ENCODE results near the gene HS6ST1. TPM values are rescaled to one million over a fixed set of nuclear protein-coding genes. Genes with fewer than 3 reads are reported as not detected.

Gene HS6ST1
- total RNA-seq, 2 experiments from 2014 or later = 10.1 to 11.4 TPM

- H3K27ac Mint-ChIP-seq = peak overlapping the region; percentile 45
- H3K9me3 Mint-ChIP-seq = no peaks in the 10 kb centered on the region
- H3K4me3 Mint-ChIP-seq = no peak overlapping the region
- H3K27me3 Mint-ChIP-seq = peaks cover 2% of the 10 kb centered on the region
- ATAC-seq (ENCODE audit: low read depth) (no peak), DNase-seq (peak; percentile 26)
- H3K36me3 Mint-ChIP-seq = no peaks in the 10 kb centered on the region
- POLR2A ChIA-PET = no interaction called here
- peaks cover 22% of the 10 kb centered on the region for H3K4me1 Mint-ChIP-seq
These were observed 4.1 kb downstream of the HS6ST1 start for GRCh38 chr2:128314348-128315121.

GRCh38 chr2:128313931-128314347, 4.7 kb downstream of the HS6ST1 start:
- POLR2A ChIA-PET = no interaction called here
- no peak for DNase-seq
- ATAC-seq (ENCODE audit: low read depth) = no peak
- Mint-ChIP-seq H3K27ac (no peak overlapping the region), H3K27me3 (peaks cover 2% of the 10 kb centered on the region), H3K4me1 (peaks cover 22% of the 10 kb centered on the region), H3K9me3 (no peaks in the 10 kb centered on the region), H3K36me3 (no peaks in the 10 kb centered on the region), H3K4me3 (no peak overlapping the region)

GRCh38 chr2:128313091-128313836, 5.4 kb downstream of the HS6ST1 start:
- H3K27ac Mint-ChIP-seq = no peak overlapping the region
- POLR2A ChIA-PET = no interaction called here
- peaks cover 2% of the 10 kb centered on the region for H3K27me3 Mint-ChIP-seq
- no peaks in the 10 kb centered on the region for H3K36me3 Mint-ChIP-seq
- no peak for ATAC-seq (ENCODE audit: low read depth)
- H3K4me1 Mint-ChIP-seq = peaks cover 22% of the 10 kb centered on the region
- H3K4me3 Mint-ChIP-seq = no peak overlapping the region
- no peak for DNase-seq
- H3K9me3 Mint-ChIP-seq = no peaks in the 10 kb centered on the region

GRCh38 chr2:128312411-128312810, 6.3 kb downstream of the HS6ST1 start:
- DNase-seq (peak; percentile 23), ATAC-seq (ENCODE audit: low read depth) (no peak)
- Mint-ChIP-seq H3K27me3 (peaks cover 2% of the 10 kb centered on the region), H3K36me3 (no peaks in the 10 kb centered on the region), H3K27ac (no peak overlapping the region), H3K4me1 (peaks cover 19% of the 10 kb centered on the region), H3K9me3 (no peaks in the 10 kb centered on the region), H3K4me3 (no peak overlapping the region)
- POLR2A ChIA-PET = no interaction called here

GRCh38 chr2:128311755-128312341, 6.8 kb downstream of the HS6ST1 start:
- H3K4me1 Mint-ChIP-seq = peaks cover 18% of the 10 kb centered on the region
- no peaks in the 10 kb centered on the region for H3K9me3 Mint-ChIP-seq
- no peak for ATAC-seq (ENCODE audit: low read depth)
- peaks cover 2% of the 10 kb centered on the region for H3K27me3 Mint-ChIP-seq
- POLR2A ChIA-PET = no interaction called here
- H3K4me3 Mint-ChIP-seq = no peak overlapping the region
- peak; percentile 28 for DNase-seq
- H3K27ac Mint-ChIP-seq = no peak overlapping the region
- H3K36me3 Mint-ChIP-seq = no peaks in the 10 kb centered on the region

GRCh38 chr2:128311216-128311754, 7.4 kb downstream of the HS6ST1 start:
- POLR2A ChIA-PET = no interaction called here
- Mint-ChIP-seq H3K9me3 (no peaks in the 10 kb centered on the region), H3K36me3 (no peaks in the 10 kb centered on the region), H3K4me3 (no peak overlapping the region), H3K27me3 (no peaks in the 10 kb centered on the region), H3K27ac (no peak overlapping the region), H3K4me1 (peaks cover 13% of the 10 kb centered on the region)
- DNase-seq = no peak
- no peak for ATAC-seq (ENCODE audit: low read depth)

GRCh38 chr2:128310761-128311160, 7.9 kb downstream of the HS6ST1 start:
- POLR2A ChIA-PET = no interaction called here

GRCh38 chr2:128310094-128310716, 8.5 kb downstream of the HS6ST1 start:
- ATAC-seq (ENCODE audit: low read depth) (no peak), DNase-seq (no peak)
- peaks cover 6% of the 10 kb centered on the region for H3K4me1 Mint-ChIP-seq
- no peaks in the 10 kb centered on the region for H3K36me3 Mint-ChIP-seq
- no peaks in the 10 kb centered on the region for H3K27me3 Mint-ChIP-seq
- H3K27ac Mint-ChIP-seq = no peak overlapping the region
- H3K4me3 Mint-ChIP-seq = no peak overlapping the region
- POLR2A ChIA-PET = no interaction called here
- no peaks in the 10 kb centered on the region for H3K9me3 Mint-ChIP-seq

More at GRCh38 chr2:128310761-128311160, 7.9 kb downstream of the HS6ST1 start:
- no peaks in the 10 kb centered on the region for H3K9me3 Mint-ChIP-seq
- H3K27me3 Mint-ChIP-seq = no peaks in the 10 kb centered on the region
- H3K27ac Mint-ChIP-seq = no peak overlapping the region
- ATAC-seq (ENCODE audit: low read depth) = no peak
- H3K4me1 Mint-ChIP-seq = peaks cover 11% of the 10 kb centered on the region
- peak; percentile 19 for DNase-seq
- H3K36me3 Mint-ChIP-seq = no peaks in the 10 kb centered on the region
- H3K4me3 Mint-ChIP-seq = no peak overlapping the region

GRCh38 chr2:128309280-128310093, 9.2 kb downstream of the HS6ST1 start:
- H3K27me3 Mint-ChIP-seq = no peaks in the 10 kb centered on the region
- no peak overlapping the region for H3K4me3 Mint-ChIP-seq
- no peak for ATAC-seq (ENCODE audit: low read depth)
- POLR2A ChIA-PET = no interaction called here
- no peaks in the 10 kb centered on the region for H3K9me3 Mint-ChIP-seq
- DNase-seq = no peak
- peaks cover 4% of the 10 kb centered on the region for H3K4me1 Mint-ChIP-seq
- H3K27ac Mint-ChIP-seq = no peak overlapping the region
- no peaks in the 10 kb centered on the region for H3K36me3 Mint-ChIP-seq

- H3K9me3 Mint-ChIP-seq = no peaks in the 10 kb centered on the region
- no peaks in the 10 kb centered on the region for H3K36me3 Mint-ChIP-seq
- H3K27me3 Mint-ChIP-seq = no peaks in the 10 kb centered on the region
- POLR2A ChIA-PET = no interaction called here
- peaks cover 4% of the 10 kb centered on the region for H3K4me1 Mint-ChIP-seq
- no peak overlapping the region for H3K4me3 Mint-ChIP-seq
- no peak for ATAC-seq (ENCODE audit: low read depth)
- H3K27ac Mint-ChIP-seq = no peak overlapping the region
- no peak for DNase-seq
These were observed 9.8 kb downstream of the HS6ST1 start for GRCh38 chr2:128308889-128309279.

- H3K9me3 Mint-ChIP-seq = no peaks in the 10 kb centered on the region
- DNase-seq (peak; percentile 18), ATAC-seq (ENCODE audit: low read depth) (no peak)
- POLR2A ChIA-PET = no interaction called here
- H3K27ac Mint-ChIP-seq = no peak overlapping the region
- no peaks in the 10 kb centered on the region for H3K27me3 Mint-ChIP-seq
- peaks cover 1% of the 10 kb centered on the region for H3K4me1 Mint-ChIP-seq
- no peaks in the 10 kb centered on the region for H3K36me3 Mint-ChIP-seq
- no peak overlapping the region for H3K4me3 Mint-ChIP-seq
These were observed 10.4 kb downstream of the HS6ST1 start for GRCh38 chr2:128308284-128308731.

- DNase-seq = no peak
- Mint-ChIP-seq H3K27ac (no peak overlapping the region), H3K36me3 (no peaks in the 10 kb centered on the region), H3K4me1 (peaks cover 3% of the 10 kb centered on the region), H3K4me3 (no peak overlapping the region), H3K27me3 (no peaks in the 10 kb centered on the region), H3K9me3 (no peaks in the 10 kb centered on the region)
- ATAC-seq (ENCODE audit: low read depth) = no peak
- POLR2A ChIA-PET = no interaction called here
These were observed 11.1 kb downstream of the HS6ST1 start for GRCh38 chr2:128307595-128307994.
